Caco-2 (cell line): ENCODE results near the gene RNFT2. TPM values are rescaled to one million over a fixed set of nuclear protein-coding genes. Genes with fewer than 3 reads are reported as not detected.

Experiments
- BruUV-seq: library from RNA; stranded (reverse); fragments of 400-500 nt; replicated peaks from 2 replicates; lab custom pipeline; 2021; lab: Mats Ljungman, UMichigan
- CTCF ChIA-PET: fragments of 300-600 bp; sonication (Branson Sonifier 250); formaldehyde crosslinking; loops from one replicate; lab custom pipeline; 2022; ENCODE audit warnings: antibody characterized with exemption; lab: Charles Lee
- POLR2A ChIA-PET: fragments of 300-600 bp; sonication (Branson Sonifier 250); formaldehyde crosslinking; loops from one replicate; lab custom pipeline; 2022; ENCODE audit warnings: antibody characterized with exemption; lab: Charles Lee
- DNase-seq, 2 experiments: peaks; one replicate each; pipeline versions ENCODE4 v3.0.0 to v3.0.0-alpha.2; 2020 to 2022
- H3K27me3 ChIP-seq: replicated peaks from 2 replicates; pipeline ENCODE4 v1.6.0; 2011; ENCODE audit warnings: low read length; ENCODE audit not compliant: control insufficient read depth, insufficient read depth
- H3K36me3 ChIP-seq: 2 replicates; pipeline ENCODE4 v1.5.1; 2011; ENCODE audit warnings: low read length; ENCODE audit not compliant: control insufficient read depth, insufficient read depth
- H3K4me1 ChIP-seq: fragments of 250-450 bp; sonication (Bioruptor Pico); 2 replicates; pipeline ENCODE4 v1.5.1; 2020; ENCODE audit warnings: mild to moderate bottlenecking
- H3K4me3 ChIP-seq: 2 replicates; pipeline ENCODE4 v1.5.1; 2011; ENCODE audit warnings: low read depth, mild to moderate bottlenecking, control low read depth, low read length
- H3K9me3 ChIP-seq: fragments of 250-450 bp; sonication (Bioruptor Pico); 2 replicates; pipeline ENCODE4 v1.5.1; 2020; ENCODE audit warnings: mild to moderate bottlenecking, moderate library complexity
- H3K27ac Mint-ChIP-seq: one replicate; pipeline ENCODE4 v1.8.0; 2022; ENCODE audit warnings: mixed read lengths; ENCODE audit not compliant: unreplicated experiment
- H3K27me3 Mint-ChIP-seq: one replicate; pipeline ENCODE4 v1.8.0; 2022; ENCODE audit warnings: mixed read lengths; ENCODE audit not compliant: insufficient read depth, unreplicated experiment
- H3K36me3 Mint-ChIP-seq: one replicate; pipeline ENCODE4 v1.8.0; 2022; ENCODE audit warnings: mild to moderate bottlenecking, mixed read lengths; ENCODE audit not compliant: insufficient read depth, unreplicated experiment
- H3K4me1 Mint-ChIP-seq: one replicate; pipeline ENCODE4 v1.8.0; 2022; ENCODE audit warnings: low read depth, mixed read lengths; ENCODE audit not compliant: unreplicated experiment
- H3K4me3 Mint-ChIP-seq: one replicate; pipeline ENCODE4 v1.8.0; 2022; ENCODE audit warnings: mild to moderate bottlenecking, moderate library complexity, mixed read lengths; ENCODE audit not compliant: unreplicated experiment
- H3K9me3 Mint-ChIP-seq: one replicate; pipeline ENCODE4 v1.8.0; 2022; ENCODE audit warnings: mixed read lengths; ENCODE audit not compliant: unreplicated experiment
- CTCF ChIP-seq, 2 experiments: fragments of 200-600 bp in 1 of 2; IDR thresholded peaks; 1 replicate in 1 of 2; 2 replicates in 1 of 2; pipeline versions ENCODE4 v1.5.1 to v1.8.0; 2011 to 2022; ENCODE audit warnings: antibody characterized with exemption in 1 of 2, control low read depth in 1 of 2, inconsistent platforms in 1 of 2, low read depth in 1 of 2, low read length in 1 of 2, mild to moderate bottlenecking in 1 of 2, moderate library complexity in 1 of 2; ENCODE audit not compliant: insufficient read depth in 1 of 2, severe bottlenecking in 1 of 2, unreplicated experiment in 1 of 2
- intact Hi-C: fragments of 100-400 bp; cut with micrococcal nuclease; formaldehyde crosslinking; loops from one replicate; pipeline ENCODE4 v1.10.0; 2022; ENCODE audit not compliant: unreplicated experiment
- total RNA-seq: library from RNA; stranded (reverse); gene quantifications from 2 replicates; pipeline ENCODE4 v1.2.3, GENCODE V29; 2022

The RNFT2 gene
- total RNA-seq, 1 experiment from 2014 or later = 11.6 TPM

GRCh38 chr12:116717466-116718437 lies 20.4 kb upstream of the RNFT2 start:
- H3K4me3 ChIP-seq = no peak overlapping the region
- H3K9me3 ChIP-seq = no peaks in the 10 kb centered on the region
- Mint-ChIP-seq H3K36me3 (peaks cover 61% of the 10 kb centered on the region), H3K9me3 (no peaks in the 10 kb centered on the region), H3K27me3 (no peaks in the 10 kb centered on the region), H3K4me3 (no peak overlapping the region), H3K27ac (no peak overlapping the region), H3K4me1 (no peaks in the 10 kb centered on the region)
- DNase-seq = no peak
- no TSS peak for BruUV-seq
- no peaks in the 10 kb centered on the region for H3K27me3 ChIP-seq
- POLR2A ChIA-PET = interaction anchor here (0.5 kb wide), 1 partner anchor 454 kb away, joined by 3 read pairs; no protein-coding TSS in a partner anchor
- H3K4me1 ChIP-seq = no peaks in the 10 kb centered on the region
- TF ChIP-seq CTCF (IDR thresholded peaks at IDR 0.05; ENCODE audit: insufficient read depth in 1 of 2, low read depth in 1 of 2, low read length in 1 of 2, severe bottlenecking in 1 of 2, unreplicated experiment in 1 of 2) = no peak
- CTCF ChIA-PET = no interaction called here
- 0 out of 2 replicates have a peak, but pooled peaks cover 2% of the 10 kb centered on the region for H3K36me3 ChIP-seq
- intact Hi-C loops = no loop called here

GRCh38 chr12:116718655-116719454 lies 19.3 kb upstream of the RNFT2 start:
- BruUV-seq = no TSS peak
- Histone ChIP-seq H3K27me3 (no peaks in the 10 kb centered on the region), H3K4me3 (no peak overlapping the region), H3K4me1 (no peaks in the 10 kb centered on the region), H3K36me3 (0 out of 2 replicates have a peak, but pooled peaks cover 2% of the 10 kb centered on the region), H3K9me3 (no peaks in the 10 kb centered on the region)
- Mint-ChIP-seq H3K27ac (no peak overlapping the region), H3K36me3 (peaks cover 67% of the 10 kb centered on the region), H3K4me1 (no peaks in the 10 kb centered on the region), H3K9me3 (no peaks in the 10 kb centered on the region), H3K4me3 (no peak overlapping the region), H3K27me3 (no peaks in the 10 kb centered on the region)
- no peak for TF ChIP-seq CTCF (IDR thresholded peaks at IDR 0.05; ENCODE audit: insufficient read depth in 1 of 2, low read depth in 1 of 2, low read length in 1 of 2, severe bottlenecking in 1 of 2, unreplicated experiment in 1 of 2)
- ChIA-PET POLR2A (interaction anchor here (0.5 kb wide), 1 partner anchor 455 kb away, joined by 3 read pairs; no protein-coding TSS in a partner anchor), CTCF (no interaction called here)
- intact Hi-C loops = no loop called here
- DNase-seq = no peak
